Right renal cortex interstitium (tissue), 3 donors: Measurements from ENCODE around the gene RBBP8NL. TPM values are rescaled to one million over a fixed set of nuclear protein-coding genes. Genes with fewer than 3 reads are reported as not detected.

Experiments
- DNase-seq, 3 donors: peaks; one replicate each; pipeline ENCODE4 v3.0.0-alpha.2; 2013; ENCODE audit warnings: low read depth in 3 of 3, low spot score in 2 of 3
- polyA plus RNA-seq, 3 donors: library from polyadenylated mRNA; unstranded; fragments of 120-200 nt; gene quantifications; one replicate each; pipeline ENCODE4 v1.2.1, GENCODE V29; 2013; ENCODE audit not compliant: insufficient read length in 3 of 3

RBBP8NL gene
- polyA plus RNA-seq, result 1 to 10 TPM in 2 of 3 donors, under 1 TPM in 1; 0.87 to 1.5 (median 1.4) TPM

GRCh38 chr20:62427172-62428001 lies at the start of gene RBBP8NL:
TSS of gene RBBP8NL (minus strand) at chr20:62427539. CDS start at chr20:62419647, 7,892 bp downstream.
- DNase-seq, result peak in 2 of 3 donors; percentile 55 to 73

- DNase-seq, result no peak
Measured at GRCh38 chr20:62476056-62476838, 48.9 kb upstream of the RBBP8NL start.

GRCh38 chr20:62475772-62476055 lies 48.4 kb upstream of the RBBP8NL start, which contains the start of gene GATA5:
TSS of gene GATA5 (minus strand) at chr20:62475995. CDS start at chr20:62475521, 474 bp downstream.
- DNase-seq, result no peak

GRCh38 chr20:62475027-62475771 lies 47.9 kb upstream of the RBBP8NL start:
- no peak for DNase-seq

GRCh38 chr20:62474604-62475026 lies 47.3 kb upstream of the RBBP8NL start:
- no peak for DNase-seq

GRCh38 chr20:62473717-62474603 lies 46.6 kb upstream of the RBBP8NL start:
- no peak for DNase-seq

GRCh38 chr20:62472941-62473585 lies 45.7 kb upstream of the RBBP8NL start:
- DNase-seq, result no peak

GRCh38 chr20:62472138-62472940 lies 45.0 kb upstream of the RBBP8NL start:
- DNase-seq, result no peak

GRCh38 chr20:62470459-62470858 lies 43.1 kb upstream of the RBBP8NL start:
- DNase-seq, result no peak

GRCh38 chr20:62470001-62470400 lies 42.7 kb upstream of the RBBP8NL start:
- no peak for DNase-seq

GRCh38 chr20:62469352-62469751 lies 42.0 kb upstream of the RBBP8NL start:
- DNase-seq, result no peak

- DNase-seq, result no peak
Measured at GRCh38 chr20:62466806-62467537, 39.6 kb upstream of the RBBP8NL start.

GRCh38 chr20:62466072-62466760 lies 38.9 kb upstream of the RBBP8NL start:
- no peak for DNase-seq

GRCh38 chr20:62464990-62465389 lies 37.7 kb upstream of the RBBP8NL start:
- DNase-seq, result no peak

- no peak for DNase-seq
Measured at GRCh38 chr20:62464425-62464770, 37.1 kb upstream of the RBBP8NL start.

GRCh38 chr20:62463651-62464424 lies 36.5 kb upstream of the RBBP8NL start:
- no peak for DNase-seq
